Endodermal cell (in vitro differentiated cells): ENCODE measurements around the gene MAMSTR. TPM values are rescaled to one million over a fixed set of nuclear protein-coding genes. Genes with fewer than 3 reads are reported as not detected.

Experiments used
- DNase-seq: peaks from one replicate; pipeline ENCODE4 v3.0.0-alpha.2; 2017
- H3K27ac ChIP-seq: 2 replicates; pipeline ENCODE4 v1.5.1; 2013; ENCODE audit warnings: mild to moderate bottlenecking, low read depth, low read length, moderate library complexity
- H3K27me3 ChIP-seq: 2 replicates; pipeline ENCODE4 v1.6.1; 2013; ENCODE audit warnings: mild to moderate bottlenecking, low read length, moderate library complexity; ENCODE audit not compliant: insufficient read depth, control insufficient read depth, poor library complexity, severe bottlenecking
- H3K36me3 ChIP-seq: 2 replicates; pipeline ENCODE4 v1.7.0; 2013; ENCODE audit warnings: mild to moderate bottlenecking, low read length, moderate library complexity; ENCODE audit not compliant: control insufficient read depth, insufficient read depth
- H3K4me1 ChIP-seq: one replicate; pipeline ENCODE4 v1.7.0; 2013; ENCODE audit warnings: low read length; ENCODE audit not compliant: control insufficient read depth, insufficient read depth
- H3K4me3 ChIP-seq: 2 replicates; pipeline ENCODE4 v1.5.1; 2013; ENCODE audit warnings: mild to moderate bottlenecking, low read length, moderate library complexity
- H3K9ac ChIP-seq: 2 replicates; pipeline ENCODE4 v1.6.1; 2013; ENCODE audit warnings: mild to moderate bottlenecking, low read length, moderate library complexity; ENCODE audit not compliant: poor library complexity, severe bottlenecking; ENCODE audit errors: extremely low read depth
- H3K9me3 ChIP-seq: 2 replicates; pipeline ENCODE4 v1.6.1; 2013; ENCODE audit warnings: mild to moderate bottlenecking, low read length, moderate library complexity; ENCODE audit not compliant: control insufficient read depth
- H3K27ac Mint-ChIP-seq: 2 replicates; pipeline ENCODE4 v1.8.0; 2020; ENCODE audit warnings: mixed read lengths
- H3K27me3 Mint-ChIP-seq: 2 replicates; pipeline ENCODE4 v1.8.0; 2021; ENCODE audit warnings: mild to moderate bottlenecking, mixed read lengths; ENCODE audit not compliant: insufficient read depth
- H3K36me3 Mint-ChIP-seq: 2 replicates; pipeline ENCODE4 v1.8.0; 2020; ENCODE audit warnings: low read depth, mixed read lengths
- H3K4me1 Mint-ChIP-seq: 2 replicates; pipeline ENCODE4 v1.8.0; 2020; ENCODE audit warnings: mixed read lengths
- H3K4me3 Mint-ChIP-seq: 2 replicates; pipeline ENCODE4 v1.8.0; 2020; ENCODE audit warnings: mild to moderate bottlenecking, moderate library complexity, mixed read lengths
- H3K9me3 Mint-ChIP-seq: 2 replicates; pipeline ENCODE4 v1.8.0; 2020; ENCODE audit warnings: mild to moderate bottlenecking, mixed read lengths
- WGBS, 2 experiments: methylation state at CpG; one replicate each; pipeline versions ENCODE4 v1.1.5 to v1.1.7; 2013; ENCODE audit warnings: missing lambda C conversion rate in 2 of 2, mixed read lengths in 1 of 2; ENCODE audit not compliant: insufficient coverage in 1 of 2, insufficient read length in 1 of 2; 5-methylcytosine and 5-hydroxymethylcytosine counted together
- total RNA-seq, 2 donors: library from RNA; stranded (reverse); fragmentation: NEBNext Ultra II Directional in 1 of 2; extraction: Animal tissue kit (Norgen Biotek cat#: 25700) in 1 of 2; gene quantifications; 2 replicates in 1 of 2; 3 replicates in 1 of 2; pipeline ENCODE4 v1.2.1, GENCODE V29; 2021
- TF ChIP-seq, protein P1 (sequence below): fragments of 200-600 bp; sonication (generic); conservative IDR thresholded peaks from 2 replicates; pipeline ENCODE4 v1.5.0; 2021; ENCODE audit warnings: antibody characterized with exemption, mild to moderate bottlenecking

MAMSTR gene
- total RNA-seq, 2 donors from 2014 or later = 1.9 to 2.3 TPM

DNA sequence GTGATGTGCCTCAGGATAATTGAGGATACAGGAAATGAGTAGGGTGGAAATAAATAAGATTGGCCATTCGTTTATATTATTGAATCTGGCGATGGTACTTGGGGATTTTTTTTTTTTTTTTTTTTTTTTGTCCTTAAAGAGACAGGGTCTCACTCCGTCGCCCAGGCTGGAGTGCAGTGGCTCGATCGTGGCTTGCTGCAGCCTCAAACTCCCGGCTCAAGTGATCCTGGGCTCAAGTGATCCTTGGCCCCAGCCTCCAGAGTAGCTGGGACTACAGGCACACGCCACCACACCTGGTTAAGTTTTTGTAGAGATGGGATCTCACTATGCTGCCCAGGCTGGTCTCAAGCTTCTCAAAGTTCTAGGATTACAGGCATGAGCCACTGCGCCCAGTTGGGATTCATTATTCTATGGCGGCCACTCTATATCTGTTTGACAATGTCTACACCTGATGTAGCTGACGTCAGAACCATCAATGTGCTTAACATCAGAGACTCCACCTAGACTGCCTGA lies 2.7 kb upstream of the MAMSTR start:
- H3K9ac ChIP-seq = no peak overlapping the region
- no peak overlapping the region for H3K4me3 ChIP-seq
- H3K36me3 ChIP-seq = no peaks in the 10 kb centered on the region
- H3K9me3 ChIP-seq = no peaks in the 10 kb centered on the region
- DNase-seq = no peak
- H3K4me1 ChIP-seq = no peaks in the 10 kb centered on the region
- WGBS, 2 experiments = 92 to 97% methylated on average over 9 to 11 of the region's 11 CpGs
- H3K27me3 Mint-ChIP-seq = no peaks in the 10 kb centered on the region
- TF ChIP-seq, protein P1, sequence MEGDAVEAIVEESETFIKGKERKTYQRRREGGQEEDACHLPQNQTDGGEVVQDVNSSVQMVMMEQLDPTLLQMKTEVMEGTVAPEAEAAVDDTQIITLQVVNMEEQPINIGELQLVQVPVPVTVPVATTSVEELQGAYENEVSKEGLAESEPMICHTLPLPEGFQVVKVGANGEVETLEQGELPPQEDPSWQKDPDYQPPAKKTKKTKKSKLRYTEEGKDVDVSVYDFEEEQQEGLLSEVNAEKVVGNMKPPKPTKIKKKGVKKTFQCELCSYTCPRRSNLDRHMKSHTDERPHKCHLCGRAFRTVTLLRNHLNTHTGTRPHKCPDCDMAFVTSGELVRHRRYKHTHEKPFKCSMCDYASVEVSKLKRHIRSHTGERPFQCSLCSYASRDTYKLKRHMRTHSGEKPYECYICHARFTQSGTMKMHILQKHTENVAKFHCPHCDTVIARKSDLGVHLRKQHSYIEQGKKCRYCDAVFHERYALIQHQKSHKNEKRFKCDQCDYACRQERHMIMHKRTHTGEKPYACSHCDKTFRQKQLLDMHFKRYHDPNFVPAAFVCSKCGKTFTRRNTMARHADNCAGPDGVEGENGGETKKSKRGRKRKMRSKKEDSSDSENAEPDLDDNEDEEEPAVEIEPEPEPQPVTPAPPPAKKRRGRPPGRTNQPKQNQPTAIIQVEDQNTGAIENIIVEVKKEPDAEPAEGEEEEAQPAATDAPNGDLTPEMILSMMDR = no peak
- no peak overlapping the region for H3K27ac ChIP-seq
- peaks cover 12% of the 10 kb centered on the region for H3K4me1 Mint-ChIP-seq
- H3K27ac Mint-ChIP-seq = no peak overlapping the region
- H3K27me3 ChIP-seq = no peaks in the 10 kb centered on the region
- H3K9me3 Mint-ChIP-seq = no peaks in the 10 kb centered on the region
- H3K36me3 Mint-ChIP-seq = peaks cover 3% of the 10 kb centered on the region
- H3K4me3 Mint-ChIP-seq = no peak overlapping the region

DNA sequence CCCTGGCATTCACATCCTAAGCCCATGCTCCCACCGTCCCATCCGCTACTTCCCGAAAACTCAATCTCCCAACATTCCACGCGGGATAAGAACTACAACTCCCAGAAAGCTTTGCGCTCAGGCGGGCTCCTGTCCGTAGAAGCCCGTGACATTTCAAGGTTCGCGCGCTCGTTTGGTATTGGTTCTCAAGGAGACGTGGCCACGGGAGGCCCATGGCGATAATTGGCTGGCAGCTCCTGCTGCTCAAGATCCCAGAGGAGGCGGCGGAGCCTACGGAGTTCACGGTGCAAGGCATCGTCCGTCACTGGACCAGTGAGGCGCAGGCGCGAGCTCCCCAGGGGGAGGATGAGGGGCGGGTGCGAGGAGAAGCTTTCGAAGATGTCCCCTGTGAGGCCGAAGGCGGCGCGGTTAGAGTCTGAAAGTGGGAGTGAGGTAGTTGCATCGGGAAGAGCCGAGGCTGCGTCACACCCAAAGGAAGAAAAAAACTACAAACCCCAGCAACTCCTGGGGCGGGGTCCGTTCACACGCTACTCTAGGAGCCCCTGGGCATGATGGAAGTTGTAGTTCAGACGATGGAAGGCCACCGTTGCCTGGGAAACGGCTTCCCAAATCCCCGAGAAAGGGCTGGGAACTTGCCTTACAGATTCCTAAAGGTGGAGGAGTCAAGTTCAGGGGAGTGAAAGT lies 1.2 kb upstream of the MAMSTR start:
- H3K9me3 Mint-ChIP-seq = no peaks in the 10 kb centered on the region
- Histone ChIP-seq H3K36me3 (no peaks in the 10 kb centered on the region), H3K27ac (peak overlapping the region; percentile 81), H3K9me3 (no peaks in the 10 kb centered on the region), H3K4me1 (no peaks in the 10 kb centered on the region), H3K4me3 (peak overlapping the region; percentile 88), H3K9ac (peak overlapping the region; percentile 57), H3K27me3 (no peaks in the 10 kb centered on the region)
- DNase-seq = peak; percentile 100
- TF ChIP-seq, protein P1 = no peak
- peak overlapping the region; percentile 99 for H3K27ac Mint-ChIP-seq
- peaks cover 16% of the 10 kb centered on the region for H3K4me1 Mint-ChIP-seq
- H3K36me3 Mint-ChIP-seq = no peaks in the 10 kb centered on the region
- WGBS, 2 experiments = 0 to 1% methylated on average over 24 to 42 of the region's 42 CpGs
- peak overlapping the region; percentile 91 for H3K4me3 Mint-ChIP-seq
- no peaks in the 10 kb centered on the region for H3K27me3 Mint-ChIP-seq

DNA sequence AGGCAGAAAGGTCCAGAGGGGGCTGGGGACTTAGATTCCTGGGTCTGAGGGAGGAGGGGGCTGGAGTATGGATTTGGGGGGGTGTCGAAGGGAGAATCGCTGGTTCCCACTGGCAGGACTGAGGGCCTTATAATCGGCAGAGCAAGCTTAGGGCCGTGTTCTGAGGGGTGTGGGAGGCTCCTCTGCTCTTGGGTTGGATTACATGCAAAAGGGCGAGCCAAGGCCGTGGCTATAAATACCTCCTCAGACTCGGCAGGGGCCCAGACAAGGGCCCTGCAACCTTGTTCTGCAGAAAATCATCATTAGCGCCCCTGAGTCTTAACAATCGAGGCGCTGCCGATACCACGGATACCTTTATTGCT lies 707 bp upstream of the MAMSTR start:
- Histone ChIP-seq H3K36me3 (no peaks in the 10 kb centered on the region), H3K4me3 (peak overlapping the region; percentile 88), H3K4me1 (no peaks in the 10 kb centered on the region), H3K27me3 (no peaks in the 10 kb centered on the region), H3K27ac (no peak overlapping the region), H3K9ac (no peak overlapping the region), H3K9me3 (no peaks in the 10 kb centered on the region)
- Mint-ChIP-seq H3K4me1 (peaks cover 16% of the 10 kb centered on the region), H3K27me3 (no peaks in the 10 kb centered on the region), H3K36me3 (no peaks in the 10 kb centered on the region), H3K4me3 (peak overlapping the region; percentile 91), H3K9me3 (no peaks in the 10 kb centered on the region), H3K27ac (no peak overlapping the region)
- 34 to 39% methylated on average over 10 to 12 of the region's 12 CpGs for WGBS, 2 experiments
- TF ChIP-seq, protein P1 = no peak
- DNase-seq = no peak
